ENCODE results near the gene DOCK9.
"Not testable (repeated sequence)": the region's sequence is repeated elsewhere in the genome, so short reads cannot be mapped to it uniquely, and the experiment has no call there.

The DOCK9 gene

DNA sequence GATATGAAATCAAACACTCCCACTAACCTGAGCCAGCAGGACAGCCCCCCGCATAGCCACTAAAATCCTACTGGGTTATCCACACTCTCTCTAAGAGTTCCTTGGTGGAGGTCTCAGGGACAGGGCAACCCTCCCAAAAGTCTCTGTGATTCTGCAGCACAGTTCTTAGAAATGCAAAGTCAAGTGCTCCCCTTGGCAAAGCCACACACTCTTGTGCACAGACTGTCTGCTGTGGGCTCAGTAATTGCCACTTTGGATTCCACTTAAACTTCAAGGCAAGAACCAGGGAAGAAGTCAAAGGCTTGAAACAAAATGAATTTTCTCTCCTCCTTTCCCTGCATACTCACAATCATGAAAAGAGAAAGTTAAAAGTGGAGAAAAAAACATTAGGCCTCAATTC is 61.5 kb downstream of the DOCK9 start:
- DNase-seq (ENCODE audit: low read depth, low spot score): no peak

DNA sequence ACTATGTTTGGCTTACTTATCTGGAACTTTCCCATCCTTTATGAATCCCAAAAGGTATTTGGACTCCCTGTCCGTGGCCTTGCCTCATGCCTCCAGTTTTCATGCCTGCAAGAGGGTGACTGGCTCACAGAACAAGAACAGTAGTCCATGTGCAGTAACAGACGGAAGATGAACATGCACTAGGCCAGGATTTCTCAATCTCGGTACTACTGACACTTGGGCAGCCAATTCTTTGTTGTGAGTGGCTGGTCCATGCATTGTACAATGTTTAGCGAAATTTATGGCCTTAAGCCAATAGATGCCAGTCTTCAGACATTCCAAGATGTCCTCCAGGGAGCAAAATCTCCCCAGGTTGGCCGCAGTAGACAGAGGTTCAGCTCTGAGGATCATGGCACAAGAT is 61.9 kb downstream of the DOCK9 start:
- DNase-seq (ENCODE audit: low read depth, low spot score): no peak

DNA sequence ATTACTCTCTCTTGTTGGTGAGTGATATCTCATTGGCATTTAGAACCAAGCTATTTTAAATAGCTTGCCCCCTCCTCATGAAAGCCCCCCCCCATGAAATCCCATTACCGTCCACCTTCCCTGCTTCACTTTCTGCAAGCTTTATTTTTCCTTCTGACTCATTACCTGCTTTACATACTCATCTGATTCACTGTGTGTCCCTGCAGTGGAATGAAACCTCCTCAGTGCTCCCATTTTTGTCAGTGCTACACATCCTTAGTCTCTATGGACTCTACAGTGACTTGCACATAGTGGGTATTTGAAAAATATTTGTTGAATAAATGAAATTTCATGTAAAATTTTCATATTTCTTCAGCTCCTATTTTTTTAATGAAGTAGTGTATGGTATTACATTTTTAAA is 62.3 kb downstream of the DOCK9 start:
- DNase-seq (ENCODE audit: low read depth, low spot score): no peak

DNA sequence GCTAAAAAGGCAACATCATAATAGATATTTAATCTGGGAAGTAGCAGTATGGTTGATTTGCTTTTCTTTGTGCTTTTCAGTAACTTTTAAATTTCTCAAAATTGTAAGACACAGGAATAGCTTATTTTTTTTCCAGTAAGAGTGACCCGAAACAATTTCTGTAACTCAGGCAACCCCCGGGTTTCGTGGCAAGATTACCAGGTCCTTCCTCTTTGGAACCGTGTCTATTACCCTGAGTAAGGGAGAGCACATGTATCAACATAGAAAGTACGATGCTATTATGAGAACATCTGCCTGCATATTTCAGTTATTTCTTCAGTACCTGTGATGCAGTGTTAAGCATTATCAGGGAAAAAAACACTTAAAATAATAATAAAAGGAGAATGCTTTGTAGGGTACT is 64.1 kb downstream of the DOCK9 start:
- no peak for DNase-seq (ENCODE audit: low read depth, low spot score)

DNA sequence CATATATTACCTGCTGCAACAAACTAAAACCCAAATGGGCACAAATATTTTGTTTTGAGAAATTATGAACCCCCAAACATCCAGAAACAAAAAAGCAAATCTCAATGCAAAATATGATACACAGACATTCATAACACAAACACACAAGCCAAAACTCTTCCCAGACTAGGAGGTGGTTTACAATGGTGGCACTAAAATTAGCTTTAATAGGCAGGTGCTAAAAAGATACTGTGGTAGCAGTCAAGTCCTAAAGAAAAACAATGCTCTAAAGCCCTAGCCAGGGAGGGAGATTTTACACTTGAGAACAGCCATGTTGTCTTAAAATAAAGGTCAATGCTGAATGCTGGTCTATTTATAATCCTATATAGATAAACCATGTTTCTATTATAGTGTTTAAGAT is 65.0 kb downstream of the DOCK9 start:
- DNase-seq (ENCODE audit: low read depth, low spot score): no peak

DNA sequence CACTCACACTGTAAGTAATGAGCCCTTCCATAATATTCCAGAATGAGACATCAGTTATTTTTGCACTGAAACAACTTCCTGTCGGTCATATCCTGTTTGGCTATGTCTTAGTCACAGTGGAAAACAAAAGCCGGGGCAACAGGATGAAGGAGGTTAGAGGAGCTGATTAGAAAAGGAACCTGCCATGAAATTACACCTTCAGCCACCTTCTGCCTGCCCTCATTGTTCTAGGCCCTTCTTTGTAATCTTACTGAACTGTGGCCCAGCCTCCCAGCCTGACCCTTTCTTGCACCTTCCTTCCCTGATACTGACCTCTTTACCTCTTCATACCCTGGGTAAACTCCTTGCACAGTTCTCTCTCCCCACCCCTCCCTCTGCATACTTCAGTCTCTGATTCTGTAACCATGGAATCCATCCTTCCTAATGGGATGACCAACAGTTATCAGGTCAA is 67.3 kb downstream of the DOCK9 start:
- peak; percentile 6 for DNase-seq (ENCODE audit: low read depth, low spot score)

DNA sequence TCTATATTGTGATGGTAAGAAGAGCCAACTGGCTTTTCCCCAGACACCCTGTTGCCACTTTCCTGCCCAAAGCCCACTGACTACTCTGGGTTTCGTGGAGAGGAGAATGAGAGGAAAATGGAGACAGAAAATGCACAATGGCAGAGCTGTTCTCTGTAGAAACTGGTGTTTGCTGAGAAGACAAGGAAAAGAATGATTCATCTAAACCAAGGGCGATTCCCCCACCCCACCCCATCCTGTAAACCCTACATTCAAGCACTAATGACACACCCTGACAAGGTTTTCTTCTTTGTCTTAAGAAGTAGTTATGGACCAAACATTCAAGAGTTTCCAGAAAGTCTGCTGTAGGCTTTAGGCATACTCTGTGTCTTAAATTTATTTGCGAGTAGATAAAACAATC is 68.8 kb downstream of the DOCK9 start:
- no peak for DNase-seq (ENCODE audit: low read depth, low spot score)

DNA sequence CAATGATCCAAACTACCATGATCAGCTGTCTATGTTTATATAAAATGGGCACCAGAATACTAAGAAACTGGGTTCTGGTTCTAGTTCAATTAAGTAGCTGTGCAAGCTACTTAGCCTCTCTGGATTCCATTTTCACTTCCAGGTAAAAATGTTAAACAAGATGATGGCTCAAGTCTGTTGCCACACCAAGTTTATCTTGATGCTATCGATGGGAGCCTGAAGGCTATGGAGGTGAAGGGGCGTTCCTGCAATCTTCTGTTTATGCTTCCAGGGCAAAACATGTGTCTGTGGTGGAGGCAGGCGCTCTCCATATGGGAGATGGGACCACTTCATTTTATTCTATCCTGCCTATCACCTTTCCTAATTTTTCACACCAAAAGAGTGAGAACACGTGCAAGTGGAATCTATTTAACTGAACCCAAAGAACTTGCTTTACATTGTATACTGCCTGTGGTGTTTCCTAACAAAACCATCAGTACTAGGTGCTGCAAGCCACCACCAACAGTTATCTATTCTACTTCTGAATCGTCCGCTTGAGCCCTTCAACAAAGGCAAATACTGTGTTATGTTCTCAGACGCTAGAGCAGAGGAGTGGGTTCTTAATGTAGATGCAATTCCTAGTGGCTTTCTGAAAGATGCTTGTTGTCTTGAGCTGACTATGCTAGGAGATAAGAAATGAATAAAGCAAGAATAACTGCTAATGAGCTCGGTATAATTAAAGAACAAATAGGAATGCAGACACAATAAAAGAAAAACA is 70.9 kb downstream of the DOCK9 start:
- DNase-seq (ENCODE audit: low read depth, low spot score): no peak

DNA sequence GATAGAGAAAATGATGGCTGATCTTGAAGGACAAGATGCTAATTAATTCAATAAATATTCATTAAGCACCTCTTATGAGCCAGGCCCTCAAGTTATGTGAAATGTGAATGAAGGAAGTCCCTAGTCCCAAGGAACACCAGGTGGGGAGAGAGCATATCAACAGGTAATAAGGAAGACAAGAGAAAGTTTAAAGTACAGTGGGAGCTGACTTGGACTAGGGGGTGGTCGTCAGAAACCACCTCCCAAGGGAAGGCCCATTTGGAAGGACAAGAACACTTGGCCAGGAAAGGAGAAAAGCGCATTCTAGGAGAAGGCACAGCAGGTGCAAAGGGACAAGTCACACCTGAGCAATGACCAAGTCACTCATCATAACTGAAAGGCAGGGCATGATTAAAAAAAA is 72.7 kb downstream of the DOCK9 start:
- no peak for DNase-seq (ENCODE audit: low read depth, low spot score)

DNA sequence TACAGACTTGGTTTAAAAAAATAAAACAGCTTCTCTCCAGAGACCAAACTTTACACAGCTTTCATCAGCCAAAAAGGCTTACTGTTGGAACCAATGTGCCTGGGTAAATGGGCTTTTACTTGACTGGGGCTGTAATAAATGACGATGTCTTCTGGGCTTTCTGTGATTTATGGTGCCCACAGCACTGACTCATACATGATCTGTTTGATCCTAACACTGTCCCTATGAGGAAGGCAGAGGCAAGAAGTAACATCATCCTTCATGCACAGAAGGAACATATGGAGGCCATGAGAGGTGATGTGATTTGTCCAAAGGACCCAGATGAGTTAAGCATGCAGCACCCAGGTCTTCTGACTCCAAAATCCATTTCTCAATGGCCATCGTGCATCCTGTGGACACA is 77.4 kb downstream of the DOCK9 start:
- DNase-seq (ENCODE audit: low read depth, low spot score): no peak

DNA sequence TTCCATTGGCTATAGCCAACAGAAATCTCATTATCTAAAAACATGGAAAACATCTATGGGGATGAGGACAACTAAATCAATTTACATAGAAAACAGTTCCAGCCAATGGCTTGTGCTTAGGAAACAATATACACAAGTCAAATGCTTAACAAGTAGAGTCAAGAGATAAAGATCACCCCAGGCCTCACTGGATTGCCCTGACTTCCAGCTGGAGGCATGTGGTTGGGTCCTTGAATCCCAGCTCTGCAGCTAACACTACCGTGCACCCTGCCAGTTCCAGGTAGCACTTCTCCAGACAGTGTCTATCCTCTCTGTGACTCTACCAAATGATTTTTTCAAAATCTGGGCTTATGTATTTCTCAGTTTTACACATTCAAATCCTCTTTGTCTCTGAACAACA is 80.2 kb downstream of the DOCK9 start:
- no peak for DNase-seq (ENCODE audit: low read depth, low spot score)

DNA sequence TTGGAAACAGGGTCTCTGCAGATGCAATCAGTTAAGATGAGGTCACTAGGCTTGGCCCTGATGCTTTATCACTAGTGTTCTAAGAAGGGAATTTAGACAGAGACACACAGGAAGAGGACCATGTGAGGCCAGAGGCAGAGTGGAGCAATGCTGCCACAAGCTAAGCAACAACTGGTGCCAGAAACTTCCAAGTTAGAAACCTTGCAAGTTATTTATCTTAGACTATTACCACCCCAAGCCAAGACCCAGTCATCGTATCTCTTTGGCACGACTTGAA is 81.1 kb downstream of the DOCK9 start:
- DNase-seq (ENCODE audit: low read depth, low spot score): no peak

DNA sequence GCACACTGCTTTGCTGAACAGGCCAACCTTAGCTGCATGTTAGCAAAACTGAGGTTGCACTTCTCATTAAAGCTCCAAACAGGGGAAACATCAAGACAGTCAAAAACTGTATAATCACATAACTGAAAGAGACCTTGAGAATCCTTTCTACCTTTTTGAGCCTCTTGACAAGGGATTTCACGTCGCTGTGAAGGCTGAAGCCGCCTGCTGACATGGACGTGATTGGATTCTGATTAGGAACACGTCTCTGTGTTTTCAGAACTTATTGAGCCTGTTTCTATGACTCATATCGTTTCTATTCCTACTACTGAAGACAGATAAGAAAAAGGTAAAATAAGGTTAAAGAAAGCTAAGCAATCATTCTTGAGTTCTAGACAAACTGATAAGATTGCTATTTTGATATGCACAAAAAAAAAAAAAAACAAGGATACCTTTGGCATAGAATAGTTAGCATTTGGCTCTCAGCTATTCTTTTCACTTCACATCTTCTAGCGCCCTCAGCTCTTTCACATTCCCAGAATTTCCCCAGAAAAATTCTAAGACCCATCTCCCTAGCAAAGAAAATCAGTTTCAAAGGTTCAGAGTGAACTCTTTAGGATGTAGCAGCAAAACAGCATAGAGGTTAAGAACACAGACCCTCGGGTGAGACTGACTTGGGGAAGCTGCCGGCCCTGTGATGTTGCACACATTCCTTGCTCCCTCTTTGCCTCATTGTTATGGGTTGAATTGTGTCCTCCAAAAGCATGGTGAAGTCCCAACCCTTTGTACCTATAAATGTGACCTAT is 81.6 kb downstream of the DOCK9 start:
- DNase-seq (ENCODE audit: low read depth, low spot score): no peak

DNA sequence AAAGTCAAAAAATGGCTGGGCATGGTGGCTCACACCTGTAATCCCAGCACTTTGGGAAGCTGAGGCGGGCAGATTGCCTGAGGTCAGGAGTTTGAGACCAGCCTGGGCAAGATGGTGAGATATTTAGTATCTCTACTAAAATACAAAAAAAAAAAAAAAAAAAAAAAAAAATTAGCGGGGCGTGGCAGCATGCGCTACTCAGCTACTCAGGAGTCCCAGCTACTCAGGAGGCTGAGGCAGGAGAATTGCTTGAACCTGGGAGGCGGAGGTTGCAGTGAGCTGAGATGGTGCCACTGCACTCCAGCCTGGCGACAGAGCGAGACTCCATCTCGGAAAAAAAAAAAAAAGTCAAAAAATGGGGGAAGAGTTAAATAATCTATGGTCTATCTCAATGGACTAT is 83.0 kb downstream of the DOCK9 start:
- DNase-seq (ENCODE audit: low read depth, low spot score): not testable (repeated sequence)

DNA sequence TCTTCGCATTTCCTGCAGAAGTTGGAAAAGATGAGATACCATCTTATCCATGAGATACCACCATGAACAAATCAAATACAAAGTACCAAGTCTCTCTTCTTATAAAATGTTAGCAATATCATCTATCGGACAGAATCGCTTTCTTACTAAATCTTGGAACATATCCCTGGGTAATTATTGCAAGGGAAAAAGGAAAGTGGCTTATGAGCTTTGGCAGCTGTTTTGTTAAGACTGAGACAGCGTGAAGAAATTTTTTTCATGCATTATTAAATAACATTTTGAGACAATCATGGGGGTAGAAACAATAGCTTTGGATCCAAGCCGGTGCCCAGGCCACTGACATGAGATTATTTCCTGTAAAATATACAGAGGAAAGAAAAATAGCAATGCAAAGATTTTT is 84.5 kb downstream of the DOCK9 start:
- DNase-seq (ENCODE audit: low read depth, low spot score): no peak

DNA sequence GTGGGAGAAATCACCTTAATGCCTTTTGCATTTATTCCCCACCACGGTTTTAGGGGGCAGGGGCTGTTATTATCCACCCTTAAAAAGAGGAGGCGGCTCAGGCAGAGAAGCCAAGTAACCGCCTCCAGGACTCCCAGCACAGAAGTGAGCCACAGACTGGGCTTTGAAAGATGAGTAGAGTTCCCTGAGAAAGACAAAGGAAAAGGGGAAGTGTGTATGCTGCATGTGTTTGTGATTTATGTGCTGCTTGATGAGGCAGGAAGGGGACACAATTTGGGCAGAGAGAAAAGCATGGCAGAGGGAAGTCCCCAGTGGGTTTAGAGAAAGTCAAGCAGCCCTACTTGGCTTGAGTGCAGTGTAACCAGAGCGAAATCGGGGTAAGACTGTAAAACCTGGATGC is 85.0 kb downstream of the DOCK9 start:
- DNase-seq (ENCODE audit: low read depth, low spot score): no peak

DNA sequence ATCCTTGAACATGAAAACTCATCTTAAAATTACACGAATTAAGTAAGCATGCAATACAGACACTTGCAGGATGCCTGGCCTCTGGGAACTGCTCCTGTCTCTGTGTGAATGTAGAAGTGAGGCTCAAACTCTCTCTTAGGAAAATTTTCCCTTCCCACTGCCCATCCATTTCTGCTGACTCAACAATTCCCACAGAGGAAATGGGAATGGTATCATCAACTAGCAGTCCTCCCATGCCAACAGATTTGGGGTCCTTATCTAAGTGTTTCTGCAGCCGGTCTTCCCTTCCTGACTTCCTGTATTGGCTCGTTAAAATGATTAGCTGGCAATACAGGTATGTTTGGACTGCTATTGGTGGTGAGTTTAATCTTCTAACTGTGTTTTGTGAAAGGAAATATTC is 85.8 kb downstream of the DOCK9 start:
- no peak for DNase-seq (ENCODE audit: low read depth, low spot score)

DNA sequence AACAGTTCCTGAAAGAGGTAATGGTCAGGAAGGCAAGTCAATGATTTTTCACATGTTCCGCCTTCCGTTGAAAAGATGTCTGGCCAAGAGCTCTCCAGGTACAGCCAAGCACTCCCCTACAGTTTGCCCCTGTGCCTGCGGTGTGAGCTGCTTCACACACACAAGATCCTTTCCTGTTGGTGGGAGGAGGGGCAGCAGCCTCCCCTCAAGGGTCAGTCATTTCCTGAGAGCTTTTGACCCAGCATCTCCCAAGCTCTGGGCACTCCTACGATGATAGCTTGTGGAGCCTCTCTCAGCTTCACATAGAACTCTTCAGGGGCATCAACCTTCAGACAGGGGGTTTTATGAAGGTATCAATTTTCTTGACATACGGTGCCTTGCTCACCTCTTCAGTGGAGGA is 86.9 kb downstream of the DOCK9 start:
- DNase-seq (ENCODE audit: low read depth, low spot score): no peak

DNA sequence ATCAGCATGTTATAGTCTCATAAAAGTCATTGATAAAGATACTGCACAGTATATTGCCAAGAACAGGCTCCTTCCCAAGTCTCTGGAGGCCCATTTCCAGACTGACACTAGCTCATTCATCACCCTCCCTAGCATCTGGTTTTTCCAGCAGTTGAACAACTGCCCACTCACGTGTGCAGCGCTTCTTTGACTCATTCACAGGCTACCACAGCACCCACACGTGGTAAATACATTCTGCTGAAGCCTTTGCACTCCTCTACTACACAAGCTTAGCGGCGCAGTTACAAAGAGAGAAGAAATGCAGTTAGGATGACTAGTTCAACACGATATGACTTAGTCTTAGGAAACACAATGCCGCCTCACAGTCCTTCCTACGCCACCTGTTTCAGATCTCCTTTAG is 87.7 kb downstream of the DOCK9 start:
- no peak for DNase-seq (ENCODE audit: low read depth, low spot score)

DNA sequence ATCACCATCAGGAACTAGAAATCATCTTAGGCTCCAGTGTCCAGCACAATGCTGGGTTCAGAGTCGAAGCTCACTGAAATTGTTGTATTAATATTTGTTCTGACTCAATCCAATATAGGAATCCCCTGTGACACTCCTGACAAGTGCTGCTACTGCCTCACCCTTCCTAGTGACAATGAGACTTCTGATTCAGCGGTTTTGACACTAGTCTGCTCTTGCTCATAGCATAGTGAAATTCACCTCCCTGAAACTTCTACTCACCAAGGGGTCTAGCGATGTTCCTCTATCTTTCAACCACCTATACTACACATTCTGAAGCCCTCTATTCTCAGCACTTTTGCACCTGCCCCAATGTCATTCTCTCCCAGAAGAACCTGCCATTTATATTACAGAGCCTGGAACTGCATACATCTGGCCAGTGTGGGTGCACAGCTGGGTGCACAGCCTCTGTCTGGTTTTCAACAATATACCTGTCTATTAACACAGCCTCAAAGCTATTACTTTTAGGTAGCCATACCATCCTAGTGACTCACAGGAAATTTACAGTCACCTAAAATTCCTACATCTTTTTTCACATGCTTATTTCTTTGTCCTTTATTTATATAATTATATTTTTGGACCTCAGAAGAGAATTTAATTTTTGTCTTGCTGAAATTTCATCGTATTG is 88.3 kb downstream of the DOCK9 start:
- no peak for DNase-seq (ENCODE audit: low read depth, low spot score)

DNA sequence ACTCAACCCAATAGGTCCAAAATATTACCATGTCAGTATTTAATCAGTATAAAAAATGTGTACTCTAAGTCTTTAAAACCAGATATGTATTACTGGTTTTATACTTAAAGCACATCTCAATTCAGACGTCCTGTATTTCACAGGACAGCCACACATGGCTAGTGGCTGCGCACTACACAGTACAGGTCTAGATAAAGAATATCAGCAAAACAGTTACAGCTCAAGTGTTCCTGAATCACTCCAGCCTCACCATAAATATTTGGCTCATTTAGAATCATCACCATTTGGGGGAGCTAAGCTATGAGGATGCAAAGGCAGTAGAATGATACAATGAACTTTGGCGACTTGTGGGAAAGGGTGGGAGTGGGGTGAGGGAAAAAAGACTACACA is 89.0 kb downstream of the DOCK9 start:
- no peak for DNase-seq (ENCODE audit: low read depth, low spot score)

DNA sequence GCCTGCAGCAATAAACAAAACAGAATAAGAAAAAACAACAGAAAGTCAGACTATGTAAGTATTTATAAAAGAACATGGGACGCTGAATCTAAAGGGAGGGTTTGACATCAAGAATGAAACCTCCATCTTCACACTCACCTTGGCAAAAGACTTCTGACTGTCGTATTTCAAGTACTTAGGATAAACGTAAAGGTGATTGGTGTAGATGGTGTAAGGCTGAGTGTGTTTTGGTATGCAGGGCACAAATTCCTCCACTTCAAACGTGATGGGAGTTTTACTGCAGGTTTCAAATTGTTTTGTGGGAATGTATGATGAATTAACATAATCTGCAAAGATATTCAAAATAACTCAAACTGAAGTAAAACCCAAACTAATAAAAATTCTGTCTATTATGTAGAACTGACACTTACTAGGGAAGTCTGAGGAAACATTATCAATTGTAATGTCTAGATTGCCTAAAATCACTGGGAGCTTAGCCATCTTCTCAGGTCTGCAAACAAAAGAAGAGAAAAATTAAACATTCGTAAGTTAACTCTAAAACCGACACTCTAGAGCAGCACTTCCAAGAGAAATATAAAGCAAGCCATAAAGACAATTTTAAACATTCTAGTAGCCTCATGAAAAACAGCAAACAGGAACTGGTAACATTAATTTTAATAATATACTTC is 89.5 kb downstream of the DOCK9 start:
- no peak for DNase-seq (ENCODE audit: low read depth, low spot score)

Data from smooth muscle cell of the brain vasculature (primary cell).